CD4-positive, alpha-beta T cell (primary cell): ENCODE data around the gene PRR3. TPM values are rescaled to one million over a fixed set of nuclear protein-coding genes. Genes with fewer than 3 reads are reported as not detected.
A peak's percentile ranks its signal among the peaks of the same experiment; 100 is the strongest.

Source experiments
- ATAC-seq: fragments of 200-7000 bp; cut with Tn5 transposase; one replicate; pipeline ENCODE4 v1.10.0; 2022; ENCODE audit warnings: mild to moderate bottlenecking; ENCODE audit not compliant: poor library complexity
- CTCF ChIA-PET: fragments of 350-600 bp; sonication (Branson Sonifier 250); formaldehyde crosslinking; loops from one replicate; lab custom pipeline; 2021; ENCODE audit warnings: antibody characterized with exemption, inconsistent platforms; lab: Charles Lee
- POLR2A ChIA-PET: fragments of 350-600 bp; sonication (Branson Sonifier 250); formaldehyde crosslinking; loops from one replicate; lab custom pipeline; 2021; ENCODE audit warnings: antibody characterized with exemption, inconsistent platforms; lab: Charles Lee
- DNase-seq, 14 experiments: peaks; one replicate each; pipeline ENCODE4 v3.0.0-alpha.2; 2013 to 2020; ENCODE audit warnings: mixed read lengths in 2 of 14
- H3K27ac ChIP-seq, 2 donors: one replicate each; pipeline versions ENCODE4 v1.5.1 to v1.7.0; 2013; ENCODE audit warnings: low read length in 2 of 2, low read depth in 1 of 2, mild to moderate bottlenecking in 1 of 2
- H3K27me3 ChIP-seq, 2 experiments: 1 replicate in 1 of 2; 2 replicates in 1 of 2; pipeline versions ENCODE4 v1.6.1 to v1.7.0; 2013; ENCODE audit warnings: low read length in 2 of 2, control low read depth in 1 of 2, mild to moderate bottlenecking in 1 of 2, moderate library complexity in 1 of 2; ENCODE audit not compliant: insufficient read depth in 2 of 2, control insufficient read depth in 1 of 2
- H3K36me3 ChIP-seq: one replicate; pipeline ENCODE4 v1.6.1; 2013; ENCODE audit warnings: low read length, control low read depth; ENCODE audit not compliant: insufficient read depth
- H3K4me1 ChIP-seq: one replicate; pipeline ENCODE4 v1.6.1; 2013; ENCODE audit warnings: low read length, control low read depth; ENCODE audit not compliant: insufficient read depth
- H3K4me3 ChIP-seq: one replicate; pipeline ENCODE4 v1.5.1; 2013; ENCODE audit warnings: mild to moderate bottlenecking, low read length, moderate library complexity
- H3K9me3 ChIP-seq, 2 experiments: 1 replicate in 1 of 2; 2 replicates in 1 of 2; pipeline versions ENCODE4 v1.6.1 to v1.7.0; 2013; ENCODE audit warnings: low read length in 2 of 2, mild to moderate bottlenecking in 2 of 2, control low read depth in 1 of 2, moderate library complexity in 1 of 2; ENCODE audit not compliant: control insufficient read depth in 1 of 2, insufficient read depth in 1 of 2
- H3K27ac Mint-ChIP-seq: one replicate; pipeline ENCODE4 v1.8.0; 2020; ENCODE audit warnings: mixed read lengths
- H3K27me3 Mint-ChIP-seq: one replicate; pipeline ENCODE4 v1.8.0; 2021; ENCODE audit warnings: mixed read lengths
- H3K36me3 Mint-ChIP-seq: one replicate; pipeline ENCODE4 v1.8.0; 2021; ENCODE audit warnings: low read depth, mixed read lengths
- H3K4me1 Mint-ChIP-seq: one replicate; pipeline ENCODE4 v1.8.0; 2021; ENCODE audit warnings: low read depth, mixed read lengths
- H3K4me3 Mint-ChIP-seq: one replicate; pipeline ENCODE4 v1.8.0; 2020; ENCODE audit warnings: mild to moderate bottlenecking, mixed read lengths
- H3K9me3 Mint-ChIP-seq: one replicate; pipeline ENCODE4 v1.8.0; 2020; ENCODE audit warnings: mixed read lengths
- CTCF ChIP-seq: fragments of 200-600 bp; IDR thresholded peaks from one replicate; pipeline ENCODE4 v1.8.0; 2022; ENCODE audit warnings: antibody characterized with exemption, mild to moderate bottlenecking
- intact Hi-C, 2 experiments: fragments of 100-400 bp; cut with DNase I in 1 of 2; cut with micrococcal nuclease in 1 of 2; formaldehyde crosslinking; loops; one replicate each; pipeline versions ENCODE4 v1.15.1 to v1.9.0; 2023 to 2025; cut with DNase I, micrococcal nuclease
- total RNA-seq, 174 experiments: library from RNA in 2 of 174; stranded (reverse) in 2 of 174; gene quantifications; one replicate each; pipeline ENCODE4 v1.2.3 and lab custom pipeline; 2021 to 2026

Gene PRR3
- total RNA-seq, 2 experiments from 2014 or later, result 10.3 to 13.2 TPM

GRCh38 chr6:30571075-30571761, 14.1 kb downstream of the PRR3 start, which contains the start of gene ABCF1:
Gene ABCF1, plus strand, starts transcription at chr6:30571442. Its CDS starts 46 bp downstream, at chr6:30571488.
- peak; percentile 97 to 100 (median 99) for DNase-seq
- Mint-ChIP-seq H3K4me1 (peaks cover 56% of the 10 kb centered on the region), H3K36me3 (peaks cover 41% of the 10 kb centered on the region), H3K27me3 (no peaks in the 10 kb centered on the region), H3K9me3 (no peaks in the 10 kb centered on the region), H3K27ac (peak within 1 kb of the TSS; percentile 98), H3K4me3 (peak within 1 kb of the TSS; percentile 100)
- no peak for TF ChIP-seq CTCF
- H3K27me3 ChIP-seq, result no peaks in the 10 kb centered on the region
- H3K4me3 ChIP-seq, result peak within 1 kb of the TSS; percentile 82
- H3K9me3 ChIP-seq, result no peaks in the 10 kb centered on the region
- ChIA-PET CTCF (interaction anchor here (0.9 to 2.3 kb wide), 10 partner anchors 26 to 151 kb away, joined by 3 to 17 read pairs (median 5); partner anchors contain the start of gene ATAT1), POLR2A (interaction anchor here (0.6 to 3.2 kb wide), 31 partner anchors 11 to 819 kb away, joined by 3 to 106 read pairs (median 5); partner anchors contain the start of genes GNL1, MDC1, MRPS18B and PPP1R10)
- peaks cover 47% of the 10 kb centered on the region for H3K4me1 ChIP-seq
- H3K27ac ChIP-seq, result peak within 1 kb of the TSS; percentile 94 to 98
- ATAC-seq, result peak; percentile 90
- H3K36me3 ChIP-seq, result peaks cover 8% of the 10 kb centered on the region
- intact Hi-C loops, result loop anchor here (1.0 to 10.0 kb wide), 8 partner anchors 14 to 1091 kb away; partner anchors contain the start of genes C6orf47 (in 1 of the 2), GNL1 (in 1 of the 2), GPANK1 (in 1 of the 2) and PRR3 (in 1 of the 2)

GRCh38 chr6:30571762-30572082, 14.6 kb downstream of the PRR3 start:
- Mint-ChIP-seq H3K4me1 (peaks cover 60% of the 10 kb centered on the region), H3K27ac (peak overlapping the region; percentile 98), H3K4me3 (peak overlapping the region; percentile 100), H3K27me3 (no peaks in the 10 kb centered on the region), H3K36me3 (peaks cover 46% of the 10 kb centered on the region), H3K9me3 (no peaks in the 10 kb centered on the region)
- intact Hi-C loops, result loop anchor here (1.0 to 10.0 kb wide), 9 partner anchors 14 to 1091 kb away; partner anchors contain the start of genes C6orf47 (in 1 of the 2), GNL1 (in 1 of the 2), GPANK1 (in 1 of the 2) and PRR3 (in 1 of the 2)
- CTCF ChIA-PET, result interaction anchor here (0.9 to 2.3 kb wide), 7 partner anchors 27 to 151 kb away, joined by 3 to 17 read pairs (median 7); no protein-coding TSS in a partner anchor
- no peaks in the 10 kb centered on the region for H3K27me3 ChIP-seq
- no peak for ATAC-seq
- peak overlapping the region; percentile 82 for H3K4me3 ChIP-seq
- peak overlapping the region; percentile 94 to 98 for H3K27ac ChIP-seq
- H3K36me3 ChIP-seq, result peaks cover 13% of the 10 kb centered on the region
- H3K9me3 ChIP-seq, result no peaks in the 10 kb centered on the region
- H3K4me1 ChIP-seq, result peaks cover 47% of the 10 kb centered on the region
- POLR2A ChIA-PET, result interaction anchor here (0.6 to 3.2 kb wide), 29 partner anchors 11 to 819 kb away, joined by 3 to 106 read pairs (median 5); partner anchors contain the start of genes GNL1, MDC1, MRPS18B and PPP1R10
- no peak for DNase-seq
- no peak for TF ChIP-seq CTCF

- DNase-seq, result no peak
- no peak for TF ChIP-seq CTCF
- H3K27ac ChIP-seq, result peak overlapping the region; percentile 94 to 98
- peaks cover 50% of the 10 kb centered on the region for H3K36me3 Mint-ChIP-seq
- peaks cover 17% of the 10 kb centered on the region for H3K36me3 ChIP-seq
- peak overlapping the region; percentile 98 for H3K27ac Mint-ChIP-seq
- no peaks in the 10 kb centered on the region for H3K9me3 ChIP-seq
- POLR2A ChIA-PET, result interaction anchor here (0.6 kb wide), 1 partner anchor 43 kb away, joined by 5 read pairs; no protein-coding TSS in a partner anchor
- no peaks in the 10 kb centered on the region for H3K27me3 Mint-ChIP-seq
- peaks cover 62% of the 10 kb centered on the region for H3K4me1 Mint-ChIP-seq
- peak overlapping the region; percentile 82 for H3K4me3 ChIP-seq
- peaks cover 47% of the 10 kb centered on the region for H3K4me1 ChIP-seq
- intact Hi-C loops, result loop anchor here in 1 of 2 experiments (1.0 to 10.0 kb wide), 4 partner anchors 41 to 1090 kb away; partner anchors contain the start of genes C6orf47, GPANK1, TRIM26 and TUBB
- peak overlapping the region; percentile 100 for H3K4me3 Mint-ChIP-seq
- CTCF ChIA-PET, result interaction anchor here (2.0 kb wide), 1 partner anchor 30 kb away, joined by 14 read pairs; no protein-coding TSS in a partner anchor
- H3K9me3 Mint-ChIP-seq, result no peaks in the 10 kb centered on the region
- ATAC-seq, result no peak
- no peaks in the 10 kb centered on the region for H3K27me3 ChIP-seq
Measured at GRCh38 chr6:30572148-30572547, 15.1 kb downstream of the PRR3 start.
